GM12878 (cell line): ENCODE measurements around the gene PATJ. TPM values are rescaled to one million over a fixed set of nuclear protein-coding genes. Genes with fewer than 3 reads are reported as not detected.

Experiments
- ATAC-seq: fragments of 200-7000 bp; cut with Tn5 transposase; 3 replicates; pipeline ENCODE4 v1.9.1; 2020; ENCODE audit warnings: mild to moderate bottlenecking, moderate library complexity
- BruUV-seq: library from RNA; stranded (reverse); fragments of 400-500 nt; replicated peaks from 2 replicates; lab custom pipeline; 2021; lab: Mats Ljungman, UMichigan
- CTCF ChIA-PET: fragments of 300-600 bp; sonication (Branson Sonifier 250); formaldehyde crosslinking; extraction: SDS; loops from one replicate; lab custom pipeline; 2021; ENCODE audit warnings: inconsistent platforms; lab: Yijun Ruan, JAX
- POLR2A ChIA-PET: fragments of 350-600 bp; formaldehyde crosslinking; extraction: SDS; loops from one replicate; lab custom pipeline; 2021; ENCODE audit warnings: inconsistent platforms; lab: Charles Lee
- RAD21 ChIA-PET: fragments of 300-600 bp; sonication (Branson Sonifier 250); formaldehyde crosslinking; loops from one replicate; lab custom pipeline; 2023; ENCODE audit warnings: antibody characterized with exemption; ENCODE audit not compliant: unreplicated experiment; lab: Charles Lee
- SMC1A ChIA-PET: fragments of 300-600 bp; sonication (Branson Sonifier 250); formaldehyde crosslinking; loops from one replicate; lab custom pipeline; 2023; ENCODE audit not compliant: unreplicated experiment, uncharacterized antibody; lab: Charles Lee
- DNase-seq: peaks from one replicate; pipeline ENCODE4 v3.0.0-alpha.2; 2011; ENCODE audit warnings: low read depth, low spot score
- FAIRE-seq: peaks from 3 replicates; lab custom pipeline; 2011; peaks lifted over from hg19 to GRCh38; lab: Jason Lieb, UNC
- H2AFZ ChIP-seq: 2 replicates; pipeline ENCODE4 v1.6.0; 2011; ENCODE audit warnings: low read depth, low read length, control low read depth; ENCODE audit not compliant: control insufficient read depth
- H3K27ac ChIP-seq: 2 replicates; pipeline ENCODE4 v1.5.1; 2011; ENCODE audit warnings: control low read depth; ENCODE audit not compliant: control insufficient read depth, insufficient read depth
- H3K27me3 ChIP-seq, 2 experiments: replicated peaks in 1 of 2; 2 replicates each; pipeline versions ENCODE4 v1.6.0 to v1.6.1; 2011; ENCODE audit warnings: low read length in 1 of 2; ENCODE audit not compliant: control insufficient read depth in 2 of 2, insufficient read depth in 2 of 2
- H3K36me3 ChIP-seq, 2 experiments: 2 replicates each; pipeline ENCODE4 v1.5.1; 2011; ENCODE audit warnings: low read length in 1 of 2; ENCODE audit not compliant: control insufficient read depth in 2 of 2, insufficient read depth in 2 of 2
- H3K4me1 ChIP-seq: 2 replicates; pipeline ENCODE4 v1.6.1; 2011; ENCODE audit warnings: mild to moderate bottlenecking, low read length, moderate library complexity, mixed read lengths; ENCODE audit not compliant: control insufficient read depth, insufficient read depth
- H3K4me2 ChIP-seq: 2 replicates; pipeline ENCODE4 v1.6.0; 2011; ENCODE audit warnings: control low read depth; ENCODE audit not compliant: control insufficient read depth, insufficient read depth
- H3K4me3 ChIP-seq: fragments of 200-600 bp; sonication (generic); 2 replicates; pipeline ENCODE4 v1.5.1; 2016
- H3K79me2 ChIP-seq: 2 replicates; pipeline ENCODE4 v1.6.0; 2011; ENCODE audit warnings: low read length; ENCODE audit not compliant: control insufficient read depth, insufficient read depth
- H3K9ac ChIP-seq: 2 replicates; pipeline ENCODE4 v1.8.0; 2011; ENCODE audit warnings: low read length, control low read depth, mixed read lengths; ENCODE audit not compliant: control insufficient read depth, insufficient read depth
- H3K9me3 ChIP-seq: replicated peaks from 3 replicates; pipeline ENCODE4 v1.5.1; 2011; ENCODE audit warnings: mild to moderate bottlenecking, low read length; ENCODE audit not compliant: control insufficient read depth, insufficient read depth
- H4K20me1 ChIP-seq: 2 replicates; pipeline ENCODE4 v1.6.0; 2011; ENCODE audit not compliant: control insufficient read depth, insufficient read depth
- BRCA1 ChIP-seq: IDR thresholded peaks from 2 replicates; pipeline ENCODE4 v1.6.1; 2011; ENCODE audit warnings: low read depth, low read length, improper control_type of control experiment
- CHD1 ChIP-seq: IDR thresholded peaks from 2 replicates; pipeline ENCODE4 v1.6.1; 2012; ENCODE audit warnings: low read depth, low read length, improper control_type of control experiment
- EZH2 ChIP-seq: IDR thresholded peaks from 2 replicates; pipeline ENCODE4 v1.6.1; 2012; ENCODE audit warnings: low read depth, mild to moderate bottlenecking, control low read depth, inconsistent platforms, low read length, borderline replicate concordance; ENCODE audit not compliant: control insufficient read depth
- IRF3 ChIP-seq: fragments of 450-650 bp; IDR thresholded peaks from 2 replicates; pipeline ENCODE4 v1.6.1; 2014; ENCODE audit warnings: mild to moderate bottlenecking
- NKRF ChIP-seq: fragments of 450-650 bp; conservative IDR thresholded peaks from 2 replicates; pipeline ENCODE4 v1.6.1; 2017; ENCODE audit warnings: mild to moderate bottlenecking, moderate library complexity
- SKIL ChIP-seq: fragments of 450-650 bp; IDR thresholded peaks from 2 replicates; pipeline ENCODE4 v1.6.1; 2017; ENCODE audit warnings: mild to moderate bottlenecking, low read depth, inconsistent platforms; ENCODE audit not compliant: poor library complexity, severe bottlenecking
- ZBTB4 ChIP-seq: fragments of 450-650 bp; formaldehyde crosslinking; IDR thresholded peaks from 2 replicates; pipeline ENCODE4 v1.4.0; 2022; ENCODE audit warnings: mild to moderate bottlenecking, moderate library complexity
- WGBS: methylation state at CpG from one replicate; pipeline ENCODE4 v1.1.6; 2016; ENCODE audit warnings: low lambda C conversion rate; ENCODE audit not compliant: insufficient replicate concordance, insufficient coverage; ENCODE audit errors: missing lambda C conversion rate; 5-methylcytosine and 5-hydroxymethylcytosine counted together
- in situ Hi-C: fragments of 300-500 bp; cut with MboI; formaldehyde crosslinking; loops from 9 replicates; pipeline ENCODE4 v1.14.3; 2018; ENCODE audit warnings: mixed read lengths
- intact Hi-C: fragments of 100-400 bp; cut with micrococcal nuclease; formaldehyde crosslinking; loops from one replicate; pipeline ENCODE4 v1.14.2; 2022; ENCODE audit not compliant: unreplicated experiment
- polyA plus RNA-seq, 11 experiments: library from polyadenylated mRNA; depleted of rRNA in 4 of 11; unstranded in 6 of 11; stranded (reverse) in 5 of 11; fragments of >200 nt; fragmentation: Nextera tagmentation in 4 of 11; fragmentation: Illumina TruSeq in 1 of 11; extraction: Ambion mirVana in 4 of 11; extraction: Trizol in 1 of 11; gene quantifications; 1 replicate in 1 of 11; 2 replicates in 10 of 11; pipeline versions ENCODE4 v1.2.1 to v1.2.3, GENCODE V29; 2011 to 2016; ENCODE audit warnings: inconsistent platforms in 2 of 11, missing spikeins in 2 of 11, low read depth in 1 of 11
- total RNA-seq, 4 experiments: library from RNA; depleted of rRNA in 3 of 4; stranded (reverse); fragments of >200 nt in 3 of 4; fragmentation: Illumina TruSeq in 1 of 4; extraction: Trizol in 1 of 4; gene quantifications; 2 replicates each; pipeline versions ENCODE4 v1.2.1 to v1.2.3, GENCODE V29; 2013 to 2021
- TF ChIP-seq, protein P1 (sequence below): fragments of 450-650 bp; IDR thresholded peaks from 2 replicates; pipeline ENCODE4 v1.6.1; 2016; ENCODE audit warnings: mild to moderate bottlenecking, moderate library complexity, borderline replicate concordance

Gene PATJ
- total and polyA plus RNA-seq, 10 of the 15 experiments (the other 5 are each of a cell fraction or from before 2014, with no cell fraction given): 2.8 to 13.9 (median 6.9) TPM

GRCh38 chr1:62161711-62162110 is 419.4 kb downstream of the PATJ start:
- RAD21 ChIA-PET: no interaction called here
- Histone ChIP-seq H2AFZ (no peak overlapping the region), H3K4me2 (no peak overlapping the region), H3K36me3 (no peaks in the 10 kb centered on the region), H3K79me2 (no peaks in the 10 kb centered on the region), H3K9ac (no peak overlapping the region), H3K4me3 (no peak overlapping the region), H4K20me1 (no peaks in the 10 kb centered on the region), H3K27ac (no peak overlapping the region), H3K27me3 (no peaks in the 10 kb centered on the region), H3K9me3 (no peaks in the 10 kb centered on the region), H3K4me1 (peaks cover 6% of the 10 kb centered on the region)
- POLR2A ChIA-PET: no interaction called here
- SMC1A ChIA-PET: no interaction called here
- intact Hi-C loops: no loop called here
- no TSS peak for BruUV-seq
- in situ Hi-C loops: no loop called here
- FAIRE-seq: peak; percentile 23
- 36% methylated on average over 1 of the region's 1 CpG for WGBS
- CTCF ChIA-PET: no interaction called here
- no peak for DNase-seq
- ATAC-seq: no peak
- TF ChIP-seq SKIL: no peak
- no peak for TF ChIP-seq BRCA1
- no peak for TF ChIP-seq EZH2
- no peak for TF ChIP-seq NKRF
- no peak for TF ChIP-seq ZBTB4
- TF ChIP-seq, protein P1, sequence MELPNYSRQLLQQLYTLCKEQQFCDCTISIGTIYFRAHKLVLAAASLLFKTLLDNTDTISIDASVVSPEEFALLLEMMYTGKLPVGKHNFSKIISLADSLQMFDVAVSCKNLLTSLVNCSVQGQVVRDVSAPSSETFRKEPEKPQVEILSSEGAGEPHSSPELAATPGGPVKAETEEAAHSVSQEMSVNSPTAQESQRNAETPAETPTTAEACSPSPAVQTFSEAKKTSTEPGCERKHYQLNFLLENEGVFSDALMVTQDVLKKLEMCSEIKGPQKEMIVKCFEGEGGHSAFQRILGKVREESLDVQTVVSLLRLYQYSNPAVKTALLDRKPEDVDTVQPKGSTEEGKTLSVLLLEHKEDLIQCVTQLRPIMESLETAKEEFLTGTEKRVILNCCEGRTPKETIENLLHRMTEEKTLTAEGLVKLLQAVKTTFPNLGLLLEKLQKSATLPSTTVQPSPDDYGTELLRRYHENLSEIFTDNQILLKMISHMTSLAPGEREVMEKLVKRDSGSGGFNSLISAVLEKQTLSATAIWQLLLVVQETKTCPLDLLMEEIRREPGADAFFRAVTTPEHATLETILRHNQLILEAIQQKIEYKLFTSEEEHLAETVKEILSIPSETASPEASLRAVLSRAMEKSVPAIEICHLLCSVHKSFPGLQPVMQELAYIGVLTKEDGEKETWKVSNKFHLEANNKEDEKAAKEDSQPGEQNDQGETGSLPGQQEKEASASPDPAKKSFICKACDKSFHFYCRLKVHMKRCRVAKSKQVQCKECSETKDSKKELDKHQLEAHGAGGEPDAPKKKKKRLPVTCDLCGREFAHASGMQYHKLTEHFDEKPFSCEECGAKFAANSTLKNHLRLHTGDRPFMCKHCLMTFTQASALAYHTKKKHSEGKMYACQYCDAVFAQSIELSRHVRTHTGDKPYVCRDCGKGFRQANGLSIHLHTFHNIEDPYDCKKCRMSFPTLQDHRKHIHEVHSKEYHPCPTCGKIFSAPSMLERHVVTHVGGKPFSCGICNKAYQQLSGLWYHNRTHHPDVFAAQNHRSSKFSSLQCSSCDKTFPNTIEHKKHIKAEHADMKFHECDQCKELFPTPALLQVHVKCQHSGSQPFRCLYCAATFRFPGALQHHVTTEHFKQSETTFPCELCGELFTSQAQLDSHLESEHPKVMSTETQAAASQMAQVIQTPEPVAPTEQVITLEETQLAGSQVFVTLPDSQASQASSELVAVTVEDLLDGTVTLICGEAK: no peak
- TF ChIP-seq IRF3: no peak
- no peak for TF ChIP-seq CHD1
